Panc1 (cell line): ENCODE measurements around the gene ZNF516. TPM values are rescaled to one million over a fixed set of nuclear protein-coding genes. Genes with fewer than 3 reads are reported as not detected.
A peak's percentile ranks its signal among the peaks of the same experiment; 100 is the strongest.

Source experiments
- ATAC-seq: fragments of 200-7000 bp; cut with Tn5 transposase; 2 replicates; pipeline ENCODE4 v1.9.1; 2020; ENCODE audit warnings: mild to moderate bottlenecking, moderate library complexity
- BruUV-seq: library from RNA; stranded (reverse); fragments of 400-500 nt; replicated peaks from 2 replicates; lab custom pipeline; 2021; lab: Mats Ljungman, UMichigan
- CTCF ChIA-PET: fragments of 300-600 bp; sonication (Branson Sonifier 250); formaldehyde crosslinking; loops from one replicate; lab custom pipeline; 2022; ENCODE audit warnings: antibody characterized with exemption; lab: Charles Lee
- POLR2A ChIA-PET: fragments of 300-600 bp; sonication (Branson Sonifier 250); formaldehyde crosslinking; loops from one replicate; lab custom pipeline; 2022; ENCODE audit warnings: antibody characterized with exemption; lab: Charles Lee
- DNase-seq: peaks from one replicate; pipeline ENCODE4 v3.0.0-alpha.2; 2010; ENCODE audit warnings: low read depth, low spot score
- H3K27ac ChIP-seq: 2 replicates; pipeline ENCODE4 v1.5.1; 2011; ENCODE audit warnings: mild to moderate bottlenecking, low read length, inconsistent platforms
- H3K27me3 ChIP-seq: fragments of 200-500 bp; sonication (Bioruptor generic); 2 replicates; pipeline ENCODE4 v1.6.0; 2014; ENCODE audit warnings: low read length, inconsistent platforms; ENCODE audit not compliant: control insufficient read depth, insufficient read depth
- H3K36me3 ChIP-seq: fragments of 200-500 bp; sonication (Bioruptor generic); 2 replicates; pipeline ENCODE4 v1.5.1; 2014; ENCODE audit warnings: inconsistent platforms, mild to moderate bottlenecking, low read length, moderate library complexity; ENCODE audit not compliant: control insufficient read depth, insufficient read depth
- H3K4me1 ChIP-seq: 2 replicates; pipeline ENCODE4 v1.5.1; 2011; ENCODE audit warnings: inconsistent platforms, mild to moderate bottlenecking, low read length, moderate library complexity; ENCODE audit not compliant: control insufficient read depth, insufficient read depth
- H3K4me3 ChIP-seq, 2 experiments: 2 replicates each; pipeline ENCODE4 v1.5.1; 2011 to 2012; ENCODE audit warnings: low read depth in 2 of 2, low read length in 2 of 2, mild to moderate bottlenecking in 2 of 2, inconsistent platforms in 1 of 2, moderate library complexity in 1 of 2
- H3K9me3 ChIP-seq: fragments of 200-500 bp; sonication (Bioruptor generic); 2 replicates; pipeline ENCODE4 v1.5.1; 2014; ENCODE audit warnings: low read depth, mild to moderate bottlenecking, inconsistent platforms, low read length, moderate library complexity; ENCODE audit not compliant: control insufficient read depth, insufficient read depth
- CTCF ChIP-seq: fragments of 450-650 bp; IDR thresholded peaks from 2 replicates; pipeline ENCODE4 v1.5.1; 2017; ENCODE audit warnings: mild to moderate bottlenecking
- POLR2AphosphoS5 ChIP-seq: IDR thresholded peaks from 2 replicates; pipeline ENCODE4 v1.6.1; 2012; ENCODE audit warnings: mild to moderate bottlenecking, low read depth, low read length, moderate library complexity
- REST ChIP-seq, 2 experiments: IDR thresholded peaks; 2 replicates each; pipeline ENCODE4 v1.6.1; 2011 to 2012; ENCODE audit warnings: low read depth in 2 of 2, control low read depth in 1 of 2, low read length in 1 of 2, mild to moderate bottlenecking in 1 of 2, moderate library complexity in 1 of 2; ENCODE audit not compliant: insufficient read depth in 1 of 2
- SIN3A ChIP-seq: IDR thresholded peaks from 2 replicates; pipeline ENCODE4 v1.6.1; 2012; ENCODE audit warnings: low read depth, mild to moderate bottlenecking, low read length, moderate library complexity, borderline replicate concordance; ENCODE audit not compliant: insufficient read depth
- TCF7L2 ChIP-seq: IDR thresholded peaks from 2 replicates; pipeline ENCODE4 v1.6.1; 2011; ENCODE audit warnings: mild to moderate bottlenecking, low read depth, low read length, inconsistent platforms
- in situ Hi-C: cut with HindIII; loops from 2 replicates; pipeline ENCODE4 v1.10.0; 2016; ENCODE audit warnings: low sequenced_read_pairs, low pct_unique_long_range_greater_than_20kb
- intact Hi-C: fragments of 100-400 bp; cut with micrococcal nuclease; formaldehyde crosslinking; loops from one replicate; pipeline ENCODE4 v1.10.0; 2022; ENCODE audit not compliant: unreplicated experiment
- total RNA-seq: library from RNA; stranded (reverse); gene quantifications from one replicate; pipeline ENCODE4 v1.2.1, GENCODE V29; 2021; ENCODE audit not compliant: unreplicated experiment

The ZNF516 gene
- total RNA-seq, 1 experiment from 2014 or later, result 28.6 TPM

- H3K27ac ChIP-seq, result no peak overlapping the region
- H3K9me3 ChIP-seq, result no peaks in the 10 kb centered on the region
- H3K4me1 ChIP-seq, result 0 out of 2 replicates have a peak, but pooled peaks cover 8% of the 10 kb centered on the region
- no peak for DNase-seq
- ChIA-PET POLR2A (no interaction called here), CTCF (interaction anchor here (0.7 to 1.8 kb wide), 4 partner anchors 26 to 310 kb away, joined by 3 to 6 read pairs (median 4); no protein-coding TSS in a partner anchor)
- H3K4me3 ChIP-seq, result no peak overlapping the region
- in situ Hi-C loops (no loop called here), intact Hi-C loops (loop anchor here (1.0 to 5.0 kb wide), 4 partner anchors 92 to 309 kb away; no protein-coding TSS in a partner anchor)
- TF ChIP-seq SIN3A (no peak), TCF7L2 (no peak), REST (IDR thresholded peaks at IDR 0.05; ENCODE audit: insufficient read depth in 1 of 2, low read depth in 2 of 2, low read length in 1 of 2) (no peak), CTCF (no peak), POLR2AphosphoS5 (no peak)
- no peak for ATAC-seq
- BruUV-seq, result no TSS peak
- H3K36me3 ChIP-seq, result no peaks in the 10 kb centered on the region
- no peaks in the 10 kb centered on the region for H3K27me3 ChIP-seq
Measured at GRCh38 chr18:76399613-76400391, 95.2 kb downstream of the ZNF516 start.

- no peaks in the 10 kb centered on the region for H3K27me3 ChIP-seq
- H3K4me1 ChIP-seq, result 0 out of 2 replicates have a peak, but pooled peaks cover 8% of the 10 kb centered on the region
- ATAC-seq, result peak; percentile 91
- DNase-seq, result peak; percentile 76
- CTCF ChIA-PET, result interaction anchor here (0.7 to 2.0 kb wide), 6 partner anchors 27 to 513 kb away, joined by 3 to 16 read pairs (median 4); no protein-coding TSS in a partner anchor
- BruUV-seq, result no TSS peak
- H3K27ac ChIP-seq, result no peak overlapping the region
- H3K36me3 ChIP-seq, result no peaks in the 10 kb centered on the region
- H3K9me3 ChIP-seq, result no peaks in the 10 kb centered on the region
- H3K4me3 ChIP-seq, result no peak overlapping the region
- intact Hi-C loops (loop anchor here (1.0 to 5.0 kb wide), 4 partner anchors 93 to 310 kb away; no protein-coding TSS in a partner anchor), in situ Hi-C loops (no loop called here)
- TF ChIP-seq REST (IDR thresholded peaks at IDR 0.05; ENCODE audit: insufficient read depth in 1 of 2, low read depth in 2 of 2, low read length in 1 of 2), result no peak
- TF ChIP-seq POLR2AphosphoS5, result no peak
- TF ChIP-seq SIN3A, result 0 out of 2 replicates have a peak, but pooled peaks have one; percentile 28
- peak; percentile 78 for TF ChIP-seq TCF7L2
- POLR2A ChIA-PET, result no interaction called here
Measured at GRCh38 chr18:76398896-76399612, 96.0 kb downstream of the ZNF516 start.
